Measurements from ENCODE around the gene LRRC40. TPM values are rescaled to one million over a fixed set of nuclear protein-coding genes. Genes with fewer than 3 reads are reported as not detected.

LRRC40 gene
- total RNA-seq, 1 donor from 2014 or later: 28.7 TPM

DNA sequence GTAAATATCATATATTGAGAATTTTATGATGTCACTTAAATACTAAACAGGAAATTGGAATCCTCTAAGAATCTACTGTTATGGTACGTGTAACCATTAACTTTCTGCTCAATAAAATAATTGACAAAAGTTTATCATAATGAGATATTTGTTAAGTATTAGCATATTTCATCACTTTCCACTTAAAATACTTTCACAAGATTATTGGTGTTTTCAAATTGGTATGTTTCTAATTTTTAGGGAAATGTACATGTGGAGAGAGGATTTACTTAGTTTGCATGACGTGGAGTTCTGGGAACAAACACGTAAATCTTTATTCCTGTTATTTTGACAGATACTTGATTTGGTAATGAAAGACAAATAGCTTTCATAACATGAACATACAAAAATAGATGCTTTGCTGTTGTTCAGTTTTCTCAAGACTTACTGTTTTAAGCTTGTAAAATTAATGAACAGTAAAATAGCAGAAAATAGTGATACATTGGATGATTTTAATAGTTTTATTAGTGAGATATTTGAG is 17.4 kb upstream of the LRRC40 start:
- Mint-ChIP-seq H3K27ac (peak overlapping the region; percentile 99), H3K27me3 (no peaks in the 10 kb centered on the region), H3K36me3 (ENCODE audit: insufficient read depth) (peaks cover 11% of the 10 kb centered on the region), H3K4me1 (ENCODE audit: low read depth) (peaks cover 35% of the 10 kb centered on the region), H3K9me3 (ENCODE audit: low read depth) (no peaks in the 10 kb centered on the region), H3K4me3 (ENCODE audit: low read depth) (peak overlapping the region; percentile 91)
- no peak for DNase-seq (ENCODE audit: low spot score, unreplicated experiment)
- TF ChIP-seq, protein P1, sequence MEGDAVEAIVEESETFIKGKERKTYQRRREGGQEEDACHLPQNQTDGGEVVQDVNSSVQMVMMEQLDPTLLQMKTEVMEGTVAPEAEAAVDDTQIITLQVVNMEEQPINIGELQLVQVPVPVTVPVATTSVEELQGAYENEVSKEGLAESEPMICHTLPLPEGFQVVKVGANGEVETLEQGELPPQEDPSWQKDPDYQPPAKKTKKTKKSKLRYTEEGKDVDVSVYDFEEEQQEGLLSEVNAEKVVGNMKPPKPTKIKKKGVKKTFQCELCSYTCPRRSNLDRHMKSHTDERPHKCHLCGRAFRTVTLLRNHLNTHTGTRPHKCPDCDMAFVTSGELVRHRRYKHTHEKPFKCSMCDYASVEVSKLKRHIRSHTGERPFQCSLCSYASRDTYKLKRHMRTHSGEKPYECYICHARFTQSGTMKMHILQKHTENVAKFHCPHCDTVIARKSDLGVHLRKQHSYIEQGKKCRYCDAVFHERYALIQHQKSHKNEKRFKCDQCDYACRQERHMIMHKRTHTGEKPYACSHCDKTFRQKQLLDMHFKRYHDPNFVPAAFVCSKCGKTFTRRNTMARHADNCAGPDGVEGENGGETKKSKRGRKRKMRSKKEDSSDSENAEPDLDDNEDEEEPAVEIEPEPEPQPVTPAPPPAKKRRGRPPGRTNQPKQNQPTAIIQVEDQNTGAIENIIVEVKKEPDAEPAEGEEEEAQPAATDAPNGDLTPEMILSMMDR (IDR thresholded peaks at IDR 0.05; ENCODE audit: unreplicated experiment): no peak

DNA sequence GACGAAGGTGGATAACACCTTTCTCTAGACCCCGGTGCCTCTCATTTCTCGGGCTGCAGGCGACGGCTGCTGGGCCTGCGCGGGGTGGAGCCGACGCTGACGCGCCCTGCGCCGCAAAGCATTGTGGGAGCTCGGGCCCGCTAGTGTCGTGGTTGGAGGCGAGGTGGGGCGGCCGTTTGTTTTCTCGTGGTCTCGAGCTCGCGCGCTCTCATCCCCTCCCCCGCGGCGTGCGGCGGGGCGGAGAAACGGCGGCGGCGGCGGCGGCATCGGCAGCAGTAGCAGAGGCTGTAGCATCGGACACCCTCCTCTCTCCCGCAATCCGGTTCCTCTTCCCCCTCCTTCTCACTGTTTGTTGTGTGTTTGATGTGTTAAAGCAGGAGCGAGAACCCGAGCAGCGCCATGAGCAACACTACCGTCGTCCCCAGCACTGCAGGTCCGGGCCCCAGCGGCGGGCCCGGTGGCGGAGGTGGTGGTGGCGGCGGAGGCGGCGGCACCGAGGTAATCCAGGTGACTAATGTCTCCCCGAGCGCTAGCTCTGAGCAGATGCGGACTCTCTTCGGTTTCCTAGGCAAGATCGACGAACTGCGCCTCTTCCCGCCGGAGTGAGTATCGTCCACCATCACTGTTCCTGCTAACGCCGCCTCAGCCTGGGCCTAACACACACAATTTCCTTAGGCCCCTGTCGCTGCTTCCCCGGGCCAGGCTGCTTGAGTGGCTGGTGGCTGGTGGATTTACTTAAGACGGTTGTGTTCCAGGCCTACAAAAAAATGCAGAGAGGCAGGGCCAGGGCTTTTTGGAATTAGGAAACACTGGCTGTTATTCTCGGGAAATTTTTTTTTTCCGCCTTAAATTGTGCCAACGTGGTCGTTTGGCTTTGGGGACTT is 16.1 kb upstream of the LRRC40 start, which contains the start of gene SRSF11:
TSS of gene SRSF11 (plus strand) at position 143 of the 884 bp plus-strand sequence. CDS start at position 400, 257 bp downstream.
- no peaks in the 10 kb centered on the region for H3K27me3 Mint-ChIP-seq
- H3K4me1 Mint-ChIP-seq (ENCODE audit: low read depth): peaks cover 30% of the 10 kb centered on the region
- DNase-seq (ENCODE audit: low spot score, unreplicated experiment): peak; percentile 96
- H3K36me3 Mint-ChIP-seq (ENCODE audit: insufficient read depth): peaks cover 11% of the 10 kb centered on the region
- peak within 1 kb of the TSS; percentile 99 for H3K27ac Mint-ChIP-seq
- TF ChIP-seq, protein P1 (IDR thresholded peaks at IDR 0.05; ENCODE audit: unreplicated experiment): peak; percentile 22
- no peaks in the 10 kb centered on the region for H3K9me3 Mint-ChIP-seq (ENCODE audit: low read depth)
- H3K4me3 Mint-ChIP-seq (ENCODE audit: low read depth): peak within 1 kb of the TSS; percentile 91

DNA sequence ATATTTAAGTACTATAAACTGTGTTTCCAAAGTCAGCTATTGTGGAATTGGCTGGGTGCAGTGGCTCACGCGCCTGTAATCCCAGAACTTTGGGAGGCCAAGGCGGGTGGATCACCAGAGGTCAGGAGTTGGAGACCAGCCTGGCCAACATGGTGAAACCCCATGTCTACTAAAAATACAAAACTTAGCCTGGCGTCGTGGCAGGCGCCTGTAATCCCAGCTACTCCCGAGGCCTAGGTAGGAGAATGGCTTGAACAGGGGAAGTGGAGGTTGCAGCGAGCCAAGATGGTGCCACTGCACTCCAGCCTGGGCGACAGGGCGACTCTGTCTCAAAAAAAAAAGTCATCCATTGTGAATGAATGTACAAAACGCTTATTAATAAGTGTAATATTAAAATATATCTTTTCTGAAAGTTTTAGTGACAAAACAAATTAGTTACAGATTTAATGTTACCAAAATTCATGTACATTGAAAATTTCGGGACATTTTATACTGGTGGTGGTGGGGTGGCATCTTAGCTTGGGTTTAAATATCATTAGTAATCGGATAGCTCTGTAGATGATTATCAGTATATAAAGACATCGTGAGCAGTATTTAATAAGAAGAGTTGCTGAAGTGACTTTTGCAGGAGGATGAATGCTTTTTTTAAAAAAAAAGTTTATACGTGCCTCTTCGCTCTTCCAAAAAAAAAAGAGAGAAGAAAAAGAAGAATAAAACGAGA is 15.3 kb upstream of the LRRC40 start:
- H3K9me3 Mint-ChIP-seq (ENCODE audit: low read depth): no peaks in the 10 kb centered on the region
- DNase-seq (ENCODE audit: low spot score, unreplicated experiment): no peak
- TF ChIP-seq, protein P1 (IDR thresholded peaks at IDR 0.05; ENCODE audit: unreplicated experiment): no peak
- H3K4me3 Mint-ChIP-seq (ENCODE audit: low read depth): peak overlapping the region; percentile 91
- peak overlapping the region; percentile 99 for H3K27ac Mint-ChIP-seq
- H3K27me3 Mint-ChIP-seq: no peaks in the 10 kb centered on the region
- H3K4me1 Mint-ChIP-seq (ENCODE audit: low read depth): peaks cover 30% of the 10 kb centered on the region
- peaks cover 11% of the 10 kb centered on the region for H3K36me3 Mint-ChIP-seq (ENCODE audit: insufficient read depth)

DNA sequence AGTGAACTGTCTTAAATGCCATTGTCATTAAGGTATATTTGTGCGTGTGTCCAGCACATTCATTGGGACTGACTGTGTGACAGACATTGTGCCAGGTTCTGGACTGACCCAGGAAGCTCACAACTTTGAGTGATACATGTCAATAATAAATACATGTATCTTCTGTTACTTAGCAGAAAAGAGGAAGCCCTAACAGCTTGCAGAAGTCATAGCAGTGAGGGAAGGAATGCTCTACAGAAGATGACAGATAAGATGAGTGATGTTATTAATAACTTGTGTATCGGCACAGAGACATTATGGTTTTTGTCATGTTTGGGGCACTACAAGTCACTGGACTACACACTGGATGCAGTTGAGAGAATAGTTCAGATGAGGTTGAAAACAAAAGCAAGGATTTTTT is 14.6 kb upstream of the LRRC40 start:
- H3K27me3 Mint-ChIP-seq: no peaks in the 10 kb centered on the region
- H3K4me3 Mint-ChIP-seq (ENCODE audit: low read depth): no peak overlapping the region
- peak overlapping the region; percentile 35 for H3K27ac Mint-ChIP-seq
- TF ChIP-seq, protein P1 (IDR thresholded peaks at IDR 0.05; ENCODE audit: unreplicated experiment): no peak
- peaks cover 30% of the 10 kb centered on the region for H3K4me1 Mint-ChIP-seq (ENCODE audit: low read depth)
- no peak for DNase-seq (ENCODE audit: low spot score, unreplicated experiment)
- H3K36me3 Mint-ChIP-seq (ENCODE audit: insufficient read depth): peaks cover 11% of the 10 kb centered on the region
- no peaks in the 10 kb centered on the region for H3K9me3 Mint-ChIP-seq (ENCODE audit: low read depth)

- TF ChIP-seq, protein P1 (IDR thresholded peaks at IDR 0.05; ENCODE audit: unreplicated experiment): no peak
- peaks cover 3% of the 10 kb centered on the region for H3K36me3 Mint-ChIP-seq (ENCODE audit: insufficient read depth)
- no peak overlapping the region for H3K27ac Mint-ChIP-seq
- no peaks in the 10 kb centered on the region for H3K9me3 Mint-ChIP-seq (ENCODE audit: low read depth)
- H3K4me3 Mint-ChIP-seq (ENCODE audit: low read depth): no peak overlapping the region
- no peak for DNase-seq (ENCODE audit: low spot score, unreplicated experiment)
- H3K4me1 Mint-ChIP-seq (ENCODE audit: low read depth): peaks cover 10% of the 10 kb centered on the region
- no peaks in the 10 kb centered on the region for H3K27me3 Mint-ChIP-seq
Observed at GRCh38 chr1:70211541-70211940, 6.2 kb upstream of the LRRC40 start.

Data from progenitor cell of endocrine pancreas (in vitro differentiated cells).